Bone marrow (tissue), 2 donors: ENCODE measurements around the gene AGBL4.
"Not testable (repeated sequence)": the region's sequence is repeated elsewhere in the genome, so short reads cannot be mapped to it uniquely, and the experiment has no call there.

Source experiments
- DNase-seq, 2 donors: peaks; one replicate each; lab custom pipeline; 2025; lab: John Stamatoyannopoulos, UW

The AGBL4 gene

GRCh38 chr1:49028396-49028795, 995.4 kb downstream of the AGBL4 start:
- DNase-seq: no peak

- DNase-seq: no peak
Observed at GRCh38 chr1:49026230-49026811, 997.4 kb downstream of the AGBL4 start.

- no peak for DNase-seq
Observed at GRCh38 chr1:49016030-49016977, 1007.5 kb downstream of the AGBL4 start.

- no peak for DNase-seq
Observed at GRCh38 chr1:49013079-49013478, 1010.7 kb downstream of the AGBL4 start.

GRCh38 chr1:49002981-49003380, 1020.8 kb downstream of the AGBL4 start:
- not testable (repeated sequence) for DNase-seq

GRCh38 chr1:48999321-48999720, 1024.4 kb downstream of the AGBL4 start:
- DNase-seq: no peak

- DNase-seq: no peak
Observed at GRCh38 chr1:48996311-48996710, 1027.4 kb downstream of the AGBL4 start.

GRCh38 chr1:48988633-48989197, 1035.0 kb downstream of the AGBL4 start:
- DNase-seq: no peak

- no peak for DNase-seq
Observed at GRCh38 chr1:48979940-48980339, 1043.8 kb downstream of the AGBL4 start.

GRCh38 chr1:48978413-48978812, 1045.3 kb downstream of the AGBL4 start:
- no peak for DNase-seq

- DNase-seq: no peak
Observed at GRCh38 chr1:48977273-48977672, 1046.5 kb downstream of the AGBL4 start.

- DNase-seq: no peak
Observed at GRCh38 chr1:48969971-48970370, 1053.8 kb downstream of the AGBL4 start.

GRCh38 chr1:48967318-48967717, 1056.4 kb downstream of the AGBL4 start:
- DNase-seq: no peak

GRCh38 chr1:48966583-48966982, 1057.2 kb downstream of the AGBL4 start:
- no peak for DNase-seq

- DNase-seq: no peak
Observed at GRCh38 chr1:48960320-48960719, 1063.4 kb downstream of the AGBL4 start.

- no peak for DNase-seq
Observed at GRCh38 chr1:48955774-48956173, 1068.0 kb downstream of the AGBL4 start.

- DNase-seq: no peak
Observed at GRCh38 chr1:48953617-48954016, 1070.1 kb downstream of the AGBL4 start.

- no peak for DNase-seq
Observed at GRCh38 chr1:48948562-48948961, 1075.2 kb downstream of the AGBL4 start.

- DNase-seq: no peak
Observed at GRCh38 chr1:48947761-48948537, 1075.8 kb downstream of the AGBL4 start.

GRCh38 chr1:48946070-48946469, 1077.7 kb downstream of the AGBL4 start:
- no peak for DNase-seq

- no peak for DNase-seq
Observed at GRCh38 chr1:48944811-48945210, 1078.9 kb downstream of the AGBL4 start.

GRCh38 chr1:48943826-48944225, 1079.9 kb downstream of the AGBL4 start:
- DNase-seq: no peak
